Smooth muscle cell (in vitro differentiated cells): ENCODE data around the gene VSTM2B. TPM values are rescaled to one million over a fixed set of nuclear protein-coding genes. Genes with fewer than 3 reads are reported as not detected.
A peak's percentile ranks its signal among the peaks of the same experiment; 100 is the strongest.

ENCODE experiments used
- DNase-seq: peaks from one replicate; lab custom pipeline; 2025; ENCODE audit not compliant: unreplicated experiment; lab: John Stamatoyannopoulos, UW
- H2AFZ ChIP-seq: fragments of 200-600 bp; sonication (generic); 2 replicates; pipeline ENCODE4 v1.6.0; 2016; ENCODE audit warnings: antibody characterized with exemption, low read depth, mild to moderate bottlenecking
- H3F3A ChIP-seq: fragments of 200-600 bp; sonication (generic); 2 replicates; pipeline ENCODE4 v1.6.0; 2017; ENCODE audit warnings: antibody characterized with exemption, low read depth
- H3K27ac ChIP-seq: fragments of 200-600 bp; sonication (generic); 2 replicates; pipeline ENCODE4 v1.5.1; 2016; ENCODE audit warnings: low read depth, mild to moderate bottlenecking
- H3K27me3 ChIP-seq: fragments of 200-600 bp; sonication (generic); 2 replicates; pipeline ENCODE4 v1.6.1; 2016; ENCODE audit warnings: low read depth, mild to moderate bottlenecking
- H3K36me3 ChIP-seq: fragments of 200-600 bp; sonication (generic); 2 replicates; pipeline ENCODE4 v1.5.1; 2016; ENCODE audit warnings: low read depth
- H3K4me1 ChIP-seq: fragments of 200-600 bp; sonication (generic); 2 replicates; pipeline ENCODE4 v1.5.1; 2016; ENCODE audit warnings: low read depth
- H3K4me2 ChIP-seq: fragments of 200-600 bp; sonication (generic); 2 replicates; pipeline ENCODE4 v1.6.0; 2016; ENCODE audit warnings: mild to moderate bottlenecking
- H3K4me3 ChIP-seq: fragments of 200-600 bp; sonication (generic); 2 replicates; pipeline ENCODE4 v1.5.1; 2016; ENCODE audit warnings: mild to moderate bottlenecking
- H3K79me2 ChIP-seq: fragments of 200-600 bp; sonication (generic); 2 replicates; pipeline ENCODE4 v1.6.0; 2016; ENCODE audit warnings: low read depth, mild to moderate bottlenecking
- H3K9ac ChIP-seq: fragments of 200-600 bp; sonication (generic); 2 replicates; pipeline ENCODE4 v1.6.0; 2016; ENCODE audit warnings: low read depth
- H3K9me3 ChIP-seq: fragments of 200-600 bp; sonication (generic); replicated peaks from 2 replicates; pipeline ENCODE4 v1.5.1; 2016; ENCODE audit warnings: low read depth
- H4K20me1 ChIP-seq: fragments of 200-600 bp; sonication (generic); 2 replicates; pipeline ENCODE4 v1.6.0; 2016; ENCODE audit warnings: low read depth
- WGBS: methylation state at CpG from one replicate; pipeline ENCODE4 v1.1.7; 2016; ENCODE audit warnings: low lambda C conversion rate; 5-methylcytosine and 5-hydroxymethylcytosine counted together
- polyA plus RNA-seq: library from polyadenylated mRNA; unstranded; fragments of >200 nt; fragmentation: Nextera tagmentation; extraction: Ambion mirVana; gene quantifications from 2 replicates; pipeline ENCODE4 v1.2.1, GENCODE V29; 2016
- total RNA-seq: library from RNA; depleted of rRNA; stranded (reverse); fragments of >200 nt; gene quantifications from 2 replicates; pipeline ENCODE4 v1.2.3, GENCODE V29; 2014
- TF ChIP-seq, protein P1 (sequence below): fragments of 200-600 bp; sonication (generic); IDR thresholded peaks from 2 replicates; pipeline ENCODE4 v1.5.1; 2017; ENCODE audit warnings: borderline replicate concordance, mild to moderate bottlenecking, antibody characterized with exemption; ENCODE audit not compliant: insufficient read depth, poor library complexity, severe bottlenecking

VSTM2B gene
- total and polyA plus RNA-seq, 2 experiments from 2014 or later: not detected

DNA sequence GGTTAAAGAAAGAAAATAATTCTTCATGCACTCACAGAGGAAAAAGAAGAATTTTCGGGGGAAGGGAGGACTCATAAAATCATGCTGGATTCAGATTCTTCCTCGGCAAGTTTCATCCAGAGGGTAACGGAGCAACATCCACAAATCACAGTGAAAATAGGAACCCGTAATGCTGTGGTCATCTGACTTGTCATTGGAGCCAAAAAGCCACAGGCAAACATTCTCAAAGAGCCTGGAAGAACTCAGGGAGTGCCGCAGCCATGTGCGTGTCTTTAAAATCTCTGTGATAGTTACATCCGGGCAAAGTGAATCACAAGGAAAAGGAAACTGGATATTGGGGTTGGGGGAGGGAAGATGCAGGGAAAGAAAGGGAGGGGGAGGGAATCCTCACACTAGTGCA is 33.0 kb upstream of the VSTM2B start:
- Histone ChIP-seq H3K4me3 (no peak overlapping the region), H3K27me3 (peaks cover 7% of the 10 kb centered on the region), H3K9me3 (no peaks in the 10 kb centered on the region), H3K27ac (no peak overlapping the region), H2AFZ (no peak overlapping the region), H3K9ac (no peak overlapping the region), H3K4me2 (peak overlapping the region; percentile 25), H3K36me3 (no peaks in the 10 kb centered on the region), H3K4me1 (no peaks in the 10 kb centered on the region), H3F3A (no peaks in the 10 kb centered on the region), H3K79me2 (no peaks in the 10 kb centered on the region), H4K20me1 (no peaks in the 10 kb centered on the region)
- no peak for DNase-seq
- 23% methylated on average over 7 of the region's 7 CpGs for WGBS
- TF ChIP-seq, protein P1, sequence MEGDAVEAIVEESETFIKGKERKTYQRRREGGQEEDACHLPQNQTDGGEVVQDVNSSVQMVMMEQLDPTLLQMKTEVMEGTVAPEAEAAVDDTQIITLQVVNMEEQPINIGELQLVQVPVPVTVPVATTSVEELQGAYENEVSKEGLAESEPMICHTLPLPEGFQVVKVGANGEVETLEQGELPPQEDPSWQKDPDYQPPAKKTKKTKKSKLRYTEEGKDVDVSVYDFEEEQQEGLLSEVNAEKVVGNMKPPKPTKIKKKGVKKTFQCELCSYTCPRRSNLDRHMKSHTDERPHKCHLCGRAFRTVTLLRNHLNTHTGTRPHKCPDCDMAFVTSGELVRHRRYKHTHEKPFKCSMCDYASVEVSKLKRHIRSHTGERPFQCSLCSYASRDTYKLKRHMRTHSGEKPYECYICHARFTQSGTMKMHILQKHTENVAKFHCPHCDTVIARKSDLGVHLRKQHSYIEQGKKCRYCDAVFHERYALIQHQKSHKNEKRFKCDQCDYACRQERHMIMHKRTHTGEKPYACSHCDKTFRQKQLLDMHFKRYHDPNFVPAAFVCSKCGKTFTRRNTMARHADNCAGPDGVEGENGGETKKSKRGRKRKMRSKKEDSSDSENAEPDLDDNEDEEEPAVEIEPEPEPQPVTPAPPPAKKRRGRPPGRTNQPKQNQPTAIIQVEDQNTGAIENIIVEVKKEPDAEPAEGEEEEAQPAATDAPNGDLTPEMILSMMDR: no peak

- Histone ChIP-seq H3K9ac (no peak overlapping the region), H3K4me3 (no peak overlapping the region), H3K36me3 (no peaks in the 10 kb centered on the region), H3K79me2 (no peaks in the 10 kb centered on the region), H2AFZ (no peak overlapping the region), H3F3A (no peaks in the 10 kb centered on the region), H3K4me1 (no peaks in the 10 kb centered on the region), H3K9me3 (no peaks in the 10 kb centered on the region), H3K27ac (no peak overlapping the region), H3K4me2 (no peak overlapping the region), H3K27me3 (peaks cover 9% of the 10 kb centered on the region), H4K20me1 (no peaks in the 10 kb centered on the region)
- no peak for DNase-seq
- TF ChIP-seq, protein P1: no peak
- 92% methylated on average over 4 of the region's 4 CpGs for WGBS
Measured at GRCh38 chr19:29495091-29495490, 30.7 kb upstream of the VSTM2B start.

DNA sequence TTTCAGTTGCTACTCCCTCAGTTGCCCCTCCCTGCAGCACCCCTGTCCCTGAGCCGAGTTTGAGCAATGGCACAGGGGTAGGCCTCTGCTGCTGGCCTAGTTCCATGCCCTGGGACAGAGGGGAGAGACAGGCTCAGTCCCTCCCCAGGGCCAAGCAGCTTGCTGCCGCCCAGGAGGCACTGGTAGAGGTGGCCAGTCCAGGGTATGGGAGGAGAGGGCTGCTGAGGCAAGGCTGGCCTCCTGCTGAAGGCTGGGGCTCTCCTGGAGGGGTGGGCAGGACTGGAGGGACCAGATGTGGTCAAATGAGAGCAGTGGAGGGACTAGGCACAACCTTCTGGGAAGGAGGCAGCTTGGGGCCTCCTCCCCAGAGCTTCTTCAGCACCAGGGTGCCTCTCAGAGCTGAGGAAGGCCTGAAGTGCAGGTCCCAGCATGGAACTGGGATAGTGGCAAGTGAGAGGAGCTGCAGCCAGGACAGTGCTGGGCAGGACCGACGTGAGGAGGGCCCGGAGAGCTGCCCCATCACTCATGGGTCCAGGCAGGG is 29.8 kb upstream of the VSTM2B start:
- H3K9me3 ChIP-seq: no peaks in the 10 kb centered on the region
- no peaks in the 10 kb centered on the region for H3K4me1 ChIP-seq
- DNase-seq: no peak
- H3K9ac ChIP-seq: no peak overlapping the region
- TF ChIP-seq, protein P1: no peak
- H3F3A ChIP-seq: no peaks in the 10 kb centered on the region
- H3K79me2 ChIP-seq: no peaks in the 10 kb centered on the region
- H4K20me1 ChIP-seq: no peaks in the 10 kb centered on the region
- H3K27ac ChIP-seq: no peak overlapping the region
- H3K27me3 ChIP-seq: peaks cover 5% of the 10 kb centered on the region
- no peak overlapping the region for H3K4me3 ChIP-seq
- 92% methylated on average over 5 of the region's 5 CpGs for WGBS
- no peaks in the 10 kb centered on the region for H3K36me3 ChIP-seq
- H2AFZ ChIP-seq: no peak overlapping the region
- no peak overlapping the region for H3K4me2 ChIP-seq

GRCh38 chr19:29497241-29497640 is 28.6 kb upstream of the VSTM2B start:
- Histone ChIP-seq H3K4me2 (no peak overlapping the region), H3K27me3 (peaks cover 2% of the 10 kb centered on the region), H2AFZ (no peak overlapping the region), H3K4me3 (no peak overlapping the region), H3K9ac (no peak overlapping the region), H3K79me2 (no peaks in the 10 kb centered on the region), H3K36me3 (no peaks in the 10 kb centered on the region), H3K27ac (no peak overlapping the region), H3K9me3 (no peaks in the 10 kb centered on the region), H4K20me1 (no peaks in the 10 kb centered on the region), H3F3A (no peaks in the 10 kb centered on the region), H3K4me1 (no peaks in the 10 kb centered on the region)
- no peak for DNase-seq
- WGBS: 77% methylated on average over 3 of the region's 3 CpGs
- TF ChIP-seq, protein P1: no peak
